Measurements from ENCODE around the gene FBXL7.

The FBXL7 gene

GRCh38 chr5:15837551-15838289 lies 337.7 kb downstream of the FBXL7 start:
- no peaks in the 10 kb centered on the region for H3K27me3 ChIP-seq (replicated peaks)
- no peak overlapping the region for H3K27ac ChIP-seq
- H3K36me3 ChIP-seq (replicated peaks), result no peaks in the 10 kb centered on the region
- TF ChIP-seq, protein P1, sequence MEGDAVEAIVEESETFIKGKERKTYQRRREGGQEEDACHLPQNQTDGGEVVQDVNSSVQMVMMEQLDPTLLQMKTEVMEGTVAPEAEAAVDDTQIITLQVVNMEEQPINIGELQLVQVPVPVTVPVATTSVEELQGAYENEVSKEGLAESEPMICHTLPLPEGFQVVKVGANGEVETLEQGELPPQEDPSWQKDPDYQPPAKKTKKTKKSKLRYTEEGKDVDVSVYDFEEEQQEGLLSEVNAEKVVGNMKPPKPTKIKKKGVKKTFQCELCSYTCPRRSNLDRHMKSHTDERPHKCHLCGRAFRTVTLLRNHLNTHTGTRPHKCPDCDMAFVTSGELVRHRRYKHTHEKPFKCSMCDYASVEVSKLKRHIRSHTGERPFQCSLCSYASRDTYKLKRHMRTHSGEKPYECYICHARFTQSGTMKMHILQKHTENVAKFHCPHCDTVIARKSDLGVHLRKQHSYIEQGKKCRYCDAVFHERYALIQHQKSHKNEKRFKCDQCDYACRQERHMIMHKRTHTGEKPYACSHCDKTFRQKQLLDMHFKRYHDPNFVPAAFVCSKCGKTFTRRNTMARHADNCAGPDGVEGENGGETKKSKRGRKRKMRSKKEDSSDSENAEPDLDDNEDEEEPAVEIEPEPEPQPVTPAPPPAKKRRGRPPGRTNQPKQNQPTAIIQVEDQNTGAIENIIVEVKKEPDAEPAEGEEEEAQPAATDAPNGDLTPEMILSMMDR (IDR thresholded peaks at IDR 0.05; ENCODE audit: low read depth, low read length, missing control alignments), result no peak
- DNase-seq, result no peak
- in situ Hi-C loops (cut with HindIII; ENCODE audit: low pct_ligation_motif_present, low sequenced_read_pairs), result no loop called here
- H3K4me3 ChIP-seq (ENCODE audit: low read depth, low read length), result no peak overlapping the region

GRCh38 chr5:15844253-15844652 lies 344.3 kb downstream of the FBXL7 start:
- no peak overlapping the region for H3K27ac ChIP-seq

GRCh38 chr5:15844871-15845270 lies 344.9 kb downstream of the FBXL7 start:
- in situ Hi-C loops (cut with HindIII; ENCODE audit: low pct_ligation_motif_present, low sequenced_read_pairs), result no loop called here
- TF ChIP-seq, protein P1 (IDR thresholded peaks at IDR 0.05; ENCODE audit: low read depth, low read length, missing control alignments), result no peak
- H3K27ac ChIP-seq, result no peak overlapping the region
- no peaks in the 10 kb centered on the region for H3K36me3 ChIP-seq (replicated peaks)
- no peak for DNase-seq
- H3K27me3 ChIP-seq (replicated peaks), result no peaks in the 10 kb centered on the region
- no peak overlapping the region for H3K4me3 ChIP-seq (ENCODE audit: low read depth, low read length)

More at GRCh38 chr5:15844253-15844652, 344.3 kb downstream of the FBXL7 start:
- DNase-seq, result no peak
- H3K36me3 ChIP-seq (replicated peaks), result no peaks in the 10 kb centered on the region
- in situ Hi-C loops (cut with HindIII; ENCODE audit: low pct_ligation_motif_present, low sequenced_read_pairs), result no loop called here
- H3K4me3 ChIP-seq (ENCODE audit: low read depth, low read length), result no peak overlapping the region
- H3K27me3 ChIP-seq (replicated peaks), result no peaks in the 10 kb centered on the region
- TF ChIP-seq, protein P1 (IDR thresholded peaks at IDR 0.05; ENCODE audit: low read depth, low read length, missing control alignments), result no peak

DNA sequence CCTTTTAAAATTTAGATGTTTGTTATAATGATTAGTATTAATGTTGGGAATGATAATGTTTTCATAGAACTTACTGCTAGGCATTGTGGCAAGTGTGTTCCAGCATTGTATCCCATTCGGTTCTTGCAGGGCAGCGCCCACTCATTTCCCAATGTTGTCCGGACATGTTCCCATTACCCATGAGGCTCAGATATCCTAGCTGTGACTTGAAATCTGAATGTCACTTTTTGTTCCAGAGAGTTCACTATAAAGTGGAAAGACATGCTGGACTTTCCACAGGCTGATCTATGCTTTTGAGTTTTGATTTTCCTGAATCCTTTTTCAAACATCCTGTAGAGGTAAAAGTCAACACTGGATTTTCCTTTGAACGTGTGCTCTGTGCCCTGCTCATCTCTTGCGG lies 350.6 kb downstream of the FBXL7 start:
- Histone ChIP-seq H3K4me3 (ENCODE audit: low read depth, low read length) (no peak overlapping the region), H3K36me3 (replicated peaks) (no peaks in the 10 kb centered on the region), H3K27ac (no peak overlapping the region), H3K27me3 (replicated peaks) (no peaks in the 10 kb centered on the region)
- TF ChIP-seq, protein P1 (IDR thresholded peaks at IDR 0.05; ENCODE audit: low read depth, low read length, missing control alignments), result no peak
- DNase-seq, result no peak
- in situ Hi-C loops (cut with HindIII; ENCODE audit: low pct_ligation_motif_present, low sequenced_read_pairs), result no loop called here

DNA sequence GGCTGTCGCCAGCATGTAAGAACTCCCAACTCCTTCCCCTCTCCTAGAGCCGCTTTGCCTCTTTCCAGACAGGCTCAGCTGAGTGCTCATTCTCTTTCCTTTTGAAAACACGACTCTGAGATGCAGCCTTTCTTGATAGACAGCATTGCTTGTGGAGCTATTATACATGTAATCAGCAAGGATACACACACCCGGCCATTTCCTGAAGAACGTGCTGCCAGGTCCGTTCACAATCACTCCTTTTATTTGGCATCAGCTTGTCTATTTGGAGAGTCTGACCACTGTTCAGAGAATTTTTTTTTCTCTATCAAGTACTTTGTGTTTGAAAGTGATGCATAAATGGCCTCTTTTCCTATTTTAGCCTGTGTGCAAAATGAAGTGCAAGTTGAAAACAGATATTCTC lies 351.0 kb downstream of the FBXL7 start:
- DNase-seq, result no peak
- H3K36me3 ChIP-seq (replicated peaks), result no peaks in the 10 kb centered on the region
- no peaks in the 10 kb centered on the region for H3K27me3 ChIP-seq (replicated peaks)
- H3K27ac ChIP-seq, result no peak overlapping the region
- TF ChIP-seq, protein P1 (IDR thresholded peaks at IDR 0.05; ENCODE audit: low read depth, low read length, missing control alignments), result no peak
- H3K4me3 ChIP-seq (ENCODE audit: low read depth, low read length), result no peak overlapping the region
- in situ Hi-C loops (cut with HindIII; ENCODE audit: low pct_ligation_motif_present, low sequenced_read_pairs), result no loop called here

DNA sequence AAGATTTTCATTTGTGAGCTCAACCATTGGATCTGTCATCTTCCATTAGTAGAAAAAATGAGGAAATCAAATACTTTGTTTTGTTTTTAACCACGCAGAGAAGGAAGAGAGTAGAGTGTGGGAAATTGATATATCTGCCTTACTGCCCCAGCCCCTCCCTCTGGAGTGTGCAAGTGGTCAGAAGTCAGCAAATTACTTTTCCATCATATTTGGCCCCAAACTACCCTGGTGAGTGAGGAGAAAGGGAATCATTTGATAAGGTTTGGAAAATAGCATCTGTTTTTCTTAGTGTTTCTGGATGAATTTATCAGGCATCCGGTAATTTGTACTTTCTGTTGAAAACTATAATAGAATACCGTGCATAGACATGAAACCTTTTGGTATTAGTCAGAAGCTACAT lies 352.2 kb downstream of the FBXL7 start:
- Histone ChIP-seq H3K36me3 (replicated peaks) (no peaks in the 10 kb centered on the region), H3K27ac (no peak overlapping the region), H3K27me3 (replicated peaks) (no peaks in the 10 kb centered on the region), H3K4me3 (ENCODE audit: low read depth, low read length) (no peak overlapping the region)
- DNase-seq, result no peak
- TF ChIP-seq, protein P1 (IDR thresholded peaks at IDR 0.05; ENCODE audit: low read depth, low read length, missing control alignments), result no peak
- in situ Hi-C loops (cut with HindIII; ENCODE audit: low pct_ligation_motif_present, low sequenced_read_pairs), result no loop called here

Measured in brain microvascular endothelial cell (primary cell).